Activated T-cell treated with anti-CD3 and anti-CD28 coated beads for 1 hour (primary cell): ENCODE data around the gene RD3L.

Experiments used
- DNase-seq: peaks from one replicate; pipeline ENCODE4 v3.0.0-alpha.2; 2020; ENCODE audit warnings: low read depth

Gene RD3L

DNA sequence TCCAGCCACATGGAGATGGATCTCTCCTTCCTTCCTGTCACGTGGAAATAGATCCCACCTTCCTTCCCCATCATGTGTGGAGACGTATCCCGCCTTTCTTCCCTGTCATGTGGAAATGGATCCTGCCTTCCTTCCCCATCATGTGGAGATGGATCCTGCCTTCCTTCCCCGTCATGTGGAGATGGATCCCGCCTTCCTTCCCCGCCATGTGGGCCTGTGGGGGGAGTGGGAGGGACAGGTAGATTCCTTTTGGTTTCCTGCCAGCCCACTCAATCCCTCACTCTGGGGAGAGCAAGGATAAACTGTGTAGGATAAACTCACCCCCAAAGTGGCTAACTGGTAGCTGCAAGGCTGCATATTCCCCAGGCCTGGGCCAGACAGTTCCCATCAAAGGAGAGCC is 45.8 kb downstream of the RD3L start:
- no peak for DNase-seq

GRCh38 chr14:103894723-103895059 is 47.6 kb downstream of the RD3L start:
- no peak for DNase-seq

- DNase-seq = no peak
Measured at GRCh38 chr14:103894034-103894722, 48.2 kb downstream of the RD3L start.

DNA sequence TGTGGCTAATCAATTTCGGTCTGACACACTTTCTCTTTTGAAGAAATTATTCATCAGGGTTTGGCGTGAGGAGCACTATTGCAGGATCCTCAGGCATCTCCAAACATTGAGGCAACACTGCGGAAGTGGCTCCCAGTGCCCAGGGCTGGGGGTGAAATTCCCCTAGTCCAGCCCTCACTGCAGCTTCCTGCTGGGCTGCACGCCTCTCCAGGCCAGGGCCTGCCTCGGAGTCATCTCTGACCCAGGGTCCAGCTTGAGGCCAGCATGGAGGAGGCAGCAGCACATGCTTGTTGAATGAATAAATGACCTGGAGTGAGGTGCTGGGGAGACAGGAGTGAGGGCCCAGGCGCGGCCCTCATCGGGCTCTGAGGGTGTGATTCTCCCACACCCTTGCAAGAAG is 50.1 kb downstream of the RD3L start:
- DNase-seq = no peak

- DNase-seq = no peak
Measured at GRCh38 chr14:103891667-103892215, 50.6 kb downstream of the RD3L start.

- DNase-seq = no peak
Measured at GRCh38 chr14:103890821-103891666, 51.3 kb downstream of the RD3L start.
